ENCODE results near the gene ATP5PD.

ATP5PD gene

DNA sequence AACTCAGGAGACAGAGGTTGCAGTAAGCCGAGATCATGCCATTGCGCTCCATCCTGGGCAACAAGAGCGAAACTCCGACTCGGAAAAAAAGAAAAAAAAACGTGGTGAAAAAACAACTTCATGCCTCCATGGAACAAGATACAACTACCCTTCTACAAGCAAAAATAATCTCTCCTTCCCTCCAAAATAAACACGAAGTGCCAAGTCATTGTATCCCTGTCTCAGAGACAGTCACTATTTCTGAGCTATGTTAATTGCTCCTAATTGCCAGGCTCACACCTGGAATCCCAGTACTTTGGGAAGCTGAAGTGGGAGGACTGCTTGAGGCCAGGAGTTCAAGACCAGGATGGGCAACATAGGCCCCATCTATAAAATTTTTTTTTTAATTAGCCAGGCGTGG, 22.0 kb upstream of the ATP5PD start:
- no peak for DNase-seq (ENCODE audit: low read depth)
- H3K4me3 ChIP-seq (ENCODE audit: control insufficient read depth, low read depth, low read length) = no peak overlapping the region
- TF ChIP-seq CTCF (conservative IDR thresholded peaks at IDR 0.05; ENCODE audit: control insufficient read depth, insufficient read depth, low read depth, low read length) = no peak

GRCh38 chr17:75067856-75068255, 21.1 kb upstream of the ATP5PD start:
- no peak overlapping the region for H3K4me3 ChIP-seq (ENCODE audit: control insufficient read depth, low read depth, low read length)
- no peak for TF ChIP-seq CTCF (conservative IDR thresholded peaks at IDR 0.05; ENCODE audit: control insufficient read depth, insufficient read depth, low read depth, low read length)
- DNase-seq (ENCODE audit: low read depth) = no peak

- TF ChIP-seq CTCF (conservative IDR thresholded peaks at IDR 0.05; ENCODE audit: control insufficient read depth, insufficient read depth, low read depth, low read length) = no peak
- peak; percentile 50 for DNase-seq (ENCODE audit: low read depth)
- no peak overlapping the region for H3K4me3 ChIP-seq (ENCODE audit: control insufficient read depth, low read depth, low read length)
Measured at GRCh38 chr17:75065562-75066151, 18.9 kb upstream of the ATP5PD start.

- TF ChIP-seq CTCF (conservative IDR thresholded peaks at IDR 0.05; ENCODE audit: control insufficient read depth, insufficient read depth, low read depth, low read length) = no peak
- H3K4me3 ChIP-seq (ENCODE audit: control insufficient read depth, low read depth, low read length) = no peak overlapping the region
- no peak for DNase-seq (ENCODE audit: low read depth)
Measured at GRCh38 chr17:75064867-75065561, 18.2 kb upstream of the ATP5PD start.

- TF ChIP-seq CTCF (conservative IDR thresholded peaks at IDR 0.05; ENCODE audit: control insufficient read depth, insufficient read depth, low read depth, low read length) = no peak
- no peak for DNase-seq (ENCODE audit: low read depth)
- H3K4me3 ChIP-seq (ENCODE audit: control insufficient read depth, low read depth, low read length) = no peak overlapping the region
Measured at GRCh38 chr17:75064460-75064859, 17.7 kb upstream of the ATP5PD start.

GRCh38 chr17:75064040-75064439, 17.3 kb upstream of the ATP5PD start:
- TF ChIP-seq CTCF (conservative IDR thresholded peaks at IDR 0.05; ENCODE audit: control insufficient read depth, insufficient read depth, low read depth, low read length) = no peak
- H3K4me3 ChIP-seq (ENCODE audit: control insufficient read depth, low read depth, low read length) = no peak overlapping the region
- no peak for DNase-seq (ENCODE audit: low read depth)

All from fibroblast of mammary gland (primary cell).